ENCODE results near the gene ITFG1. TPM values are rescaled to one million over a fixed set of nuclear protein-coding genes. Genes with fewer than 3 reads are reported as not detected.

ITFG1 gene
- total RNA-seq, 2 experiments from 2014 or later = 33.7 to 37.9 TPM

DNA sequence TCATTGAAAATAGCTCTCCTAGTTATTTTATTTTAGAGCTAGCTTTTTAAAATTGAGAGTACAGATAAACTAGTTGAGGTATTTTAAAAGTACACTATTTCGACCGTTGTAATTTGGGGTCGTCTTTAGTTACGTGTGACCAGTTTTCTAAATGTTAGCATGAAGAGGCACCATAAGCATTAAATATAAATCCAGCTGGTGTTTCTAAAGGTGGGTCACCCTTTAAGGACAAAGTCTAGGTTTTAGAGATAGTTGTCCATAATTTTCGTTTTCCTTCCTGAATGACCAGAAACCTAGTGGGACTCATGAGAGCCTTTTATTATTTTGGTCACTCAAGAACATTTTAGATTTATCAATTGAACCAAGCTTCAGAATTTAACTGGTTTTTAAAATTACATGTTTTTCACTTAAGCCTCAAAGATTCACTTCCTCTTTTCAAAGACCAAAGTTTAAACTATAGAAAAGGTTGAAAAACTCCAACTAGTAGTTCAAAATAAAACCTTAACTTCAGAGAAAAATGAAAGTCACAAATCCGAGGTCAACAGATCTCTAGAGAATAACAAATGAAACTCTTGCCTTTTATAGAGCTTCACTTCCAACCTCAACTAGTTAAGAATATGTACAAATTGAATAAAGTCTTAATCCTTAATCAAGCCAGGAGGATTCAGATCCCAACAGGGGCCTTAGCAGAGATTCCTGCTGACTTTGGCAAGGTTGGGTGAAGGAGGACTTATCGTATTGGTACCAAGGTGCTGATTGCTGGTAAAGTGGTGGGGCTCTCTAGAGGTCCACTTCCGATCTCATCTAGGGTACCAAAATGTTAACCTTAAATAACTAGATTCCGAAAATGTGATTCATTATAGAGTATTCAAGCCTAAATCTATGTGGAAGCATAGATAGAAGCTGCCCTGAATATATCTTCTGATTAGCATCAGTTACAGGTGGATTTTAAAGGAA lies 32.8 kb upstream of the ITFG1 start:
- peak overlapping the region; percentile 69 for H3K4me3 ChIP-seq (ENCODE audit: low read depth, low read length, poor library complexity, severe bottlenecking)
- no TSS peak for BruUV-seq (replicated peaks)

DNA sequence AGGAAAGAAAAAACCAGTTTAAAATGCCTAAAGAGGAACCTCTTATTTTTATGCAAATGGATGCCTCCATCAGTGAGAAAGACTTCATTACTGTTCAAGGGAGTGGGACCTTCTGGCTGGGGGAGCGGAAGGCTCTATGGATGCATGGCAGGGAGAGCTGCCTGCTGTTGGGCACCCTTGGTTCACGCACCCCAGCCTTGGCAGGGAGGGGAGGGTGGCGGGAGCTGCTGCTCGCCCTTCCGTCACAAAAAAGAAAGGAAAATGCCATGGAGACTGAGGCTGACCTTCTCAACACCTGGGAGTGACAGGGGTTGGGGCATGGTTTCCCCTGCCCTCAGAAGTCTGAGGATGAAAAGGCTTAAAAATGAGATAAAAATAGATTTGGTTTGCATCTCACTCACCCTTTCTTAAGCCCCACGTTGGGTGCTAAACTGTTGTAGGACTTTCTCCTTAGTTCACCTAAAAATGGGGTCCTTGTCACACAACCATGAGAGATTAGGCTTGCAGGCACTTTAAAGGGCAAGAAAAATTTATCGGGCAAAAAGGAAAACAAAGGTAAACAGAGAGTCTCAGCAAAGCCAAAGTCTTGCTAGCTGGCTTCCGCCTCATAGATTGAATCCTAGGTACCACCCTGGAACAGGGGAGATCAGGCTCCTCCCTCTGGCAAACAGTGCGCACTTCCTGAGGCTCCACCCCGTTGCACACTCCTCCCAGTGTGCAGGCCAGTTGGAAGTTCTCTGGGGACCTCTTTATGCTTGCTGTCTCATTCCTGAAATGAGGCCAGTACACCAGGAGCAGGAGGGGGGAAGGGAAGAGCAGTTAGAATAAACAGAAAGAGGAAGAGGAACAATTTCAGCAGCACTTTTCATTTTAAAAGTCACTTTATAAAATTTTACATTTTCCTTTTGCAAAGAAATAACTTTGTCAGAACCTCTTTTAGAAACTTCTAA lies 31.8 kb upstream of the ITFG1 start:
- CTCF ChIA-PET (ENCODE audit: unreplicated experiment) = no interaction called here
- H3K4me1 ChIP-seq (ENCODE audit: insufficient read depth, low read length, poor library complexity, severe bottlenecking) = peaks cover 60% of the 10 kb centered on the region
- H4K20me1 ChIP-seq (ENCODE audit: insufficient read depth, low read length) = no peaks in the 10 kb centered on the region
- H3K36me3 ChIP-seq (ENCODE audit: insufficient read depth, low read length) = peaks cover 42% of the 10 kb centered on the region
- peak overlapping the region; percentile 95 for H3K4me2 ChIP-seq (ENCODE audit: low read length)
- H2AFZ ChIP-seq (ENCODE audit: low read length) = peak overlapping the region; percentile 76; the same call in 1 of the 2 replicates
- POLR2A ChIA-PET = interaction anchor here (0.6 to 6.0 kb wide), 14 partner anchors 9 to 703 kb away, joined by 3 to 60 read pairs (median 5); partner anchors contain the start of genes ITFG1 and PHKB
- peaks cover 67% of the 10 kb centered on the region; the same call in 1 of the 2 replicates for H3K79me2 ChIP-seq (ENCODE audit: insufficient read depth, low read depth, low read length)
- TF ChIP-seq, protein P1, sequence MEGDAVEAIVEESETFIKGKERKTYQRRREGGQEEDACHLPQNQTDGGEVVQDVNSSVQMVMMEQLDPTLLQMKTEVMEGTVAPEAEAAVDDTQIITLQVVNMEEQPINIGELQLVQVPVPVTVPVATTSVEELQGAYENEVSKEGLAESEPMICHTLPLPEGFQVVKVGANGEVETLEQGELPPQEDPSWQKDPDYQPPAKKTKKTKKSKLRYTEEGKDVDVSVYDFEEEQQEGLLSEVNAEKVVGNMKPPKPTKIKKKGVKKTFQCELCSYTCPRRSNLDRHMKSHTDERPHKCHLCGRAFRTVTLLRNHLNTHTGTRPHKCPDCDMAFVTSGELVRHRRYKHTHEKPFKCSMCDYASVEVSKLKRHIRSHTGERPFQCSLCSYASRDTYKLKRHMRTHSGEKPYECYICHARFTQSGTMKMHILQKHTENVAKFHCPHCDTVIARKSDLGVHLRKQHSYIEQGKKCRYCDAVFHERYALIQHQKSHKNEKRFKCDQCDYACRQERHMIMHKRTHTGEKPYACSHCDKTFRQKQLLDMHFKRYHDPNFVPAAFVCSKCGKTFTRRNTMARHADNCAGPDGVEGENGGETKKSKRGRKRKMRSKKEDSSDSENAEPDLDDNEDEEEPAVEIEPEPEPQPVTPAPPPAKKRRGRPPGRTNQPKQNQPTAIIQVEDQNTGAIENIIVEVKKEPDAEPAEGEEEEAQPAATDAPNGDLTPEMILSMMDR (conservative IDR thresholded peaks at IDR 0.05; ENCODE audit: low read length) = no peak
- no peak for TF ChIP-seq EZH2phosphoT487 (IDR thresholded peaks at IDR 0.05; ENCODE audit: borderline replicate concordance, low read depth, low read length)
- intact Hi-C loops (cut with micrococcal nuclease; ENCODE audit: unreplicated experiment) = loop anchor here (1.0 to 10.0 kb wide), 4 partner anchors 31 to 518 kb away; partner anchors contain the start of genes DNAJA2, ITFG1, NETO2 and PHKB
- peaks cover 28% of the 10 kb centered on the region for H3K9me3 ChIP-seq (ENCODE audit: low read length)
- TSS peak; percentile 91 for BruUV-seq (replicated peaks)
- no peaks in the 10 kb centered on the region for H3K9me2 ChIP-seq (ENCODE audit: insufficient read depth, low read length)
- DNase-seq (ENCODE audit: low spot score) = peak; percentile 82
- peak overlapping the region; percentile 69 for H3K4me3 ChIP-seq (ENCODE audit: low read depth, low read length, poor library complexity, severe bottlenecking)
- peak overlapping the region; percentile 97 for H3K27ac ChIP-seq (ENCODE audit: low read depth, low read length, poor library complexity, severe bottlenecking)

More for the DNA sequence above, 32.8 kb upstream of the ITFG1 start:
- Histone ChIP-seq H3K9me3 (ENCODE audit: low read length) (peaks cover 18% of the 10 kb centered on the region), H3K79me2 (ENCODE audit: insufficient read depth, low read depth, low read length) (peaks cover 61% of the 10 kb centered on the region; the same call in 1 of the 2 replicates), H2AFZ (ENCODE audit: low read length) (peak overlapping the region; percentile 76; the same call in 1 of the 2 replicates), H3K27ac (ENCODE audit: low read depth, low read length, poor library complexity, severe bottlenecking) (peak overlapping the region; percentile 97), H4K20me1 (ENCODE audit: insufficient read depth, low read length) (no peaks in the 10 kb centered on the region), H3K4me1 (ENCODE audit: insufficient read depth, low read length, poor library complexity, severe bottlenecking) (peaks cover 60% of the 10 kb centered on the region), H3K9me2 (ENCODE audit: insufficient read depth, low read length) (no peaks in the 10 kb centered on the region), H3K4me2 (ENCODE audit: low read length) (peak overlapping the region; percentile 95), H3K36me3 (ENCODE audit: insufficient read depth, low read length) (peaks cover 42% of the 10 kb centered on the region)
- CTCF ChIA-PET (ENCODE audit: unreplicated experiment) = interaction anchor here (0.8 to 1.0 kb wide), 2 partner anchors 18 to 33 kb away, joined by 3 read pairs; partner anchors contain the start of genes ITFG1 and PHKB
- intact Hi-C loops (cut with micrococcal nuclease; ENCODE audit: unreplicated experiment) = loop anchor here (1.0 to 10.0 kb wide), 4 partner anchors 32 to 519 kb away; partner anchors contain the start of genes DNAJA2, ITFG1, NETO2 and PHKB
- TF ChIP-seq, protein P1 (conservative IDR thresholded peaks at IDR 0.05; ENCODE audit: low read length) = no peak
- no peak for TF ChIP-seq EZH2phosphoT487 (IDR thresholded peaks at IDR 0.05; ENCODE audit: borderline replicate concordance, low read depth, low read length)
- DNase-seq (ENCODE audit: low spot score) = peak; percentile 64
- POLR2A ChIA-PET = interaction anchor here (0.6 to 6.0 kb wide), 18 partner anchors 10 to 1124 kb away, joined by 3 to 60 read pairs (median 4); partner anchors contain the start of genes ITFG1 and PHKB

All from OCI-LY7 (cell line).